Measurements from ENCODE around the gene IL37.

IL37 gene

GRCh38 chr2:112944971-112945370, 34.0 kb downstream of the IL37 start:
- Histone ChIP-seq H3K4me1 (ENCODE audit: insufficient read depth, low read length, severe bottlenecking) (no peaks in the 10 kb centered on the region), H4K20me1 (ENCODE audit: insufficient read depth, low read length) (no peaks in the 10 kb centered on the region), H3K9me2 (ENCODE audit: low read depth, low read length) (no peaks in the 10 kb centered on the region), H3K4me2 (ENCODE audit: low read length) (no peak overlapping the region), H3K9ac (ENCODE audit: low read length) (no peak overlapping the region), H3F3A (ENCODE audit: insufficient read depth, low read length) (no peaks in the 10 kb centered on the region), H3K9me3 (ENCODE audit: low read length) (peaks cover 4% of the 10 kb centered on the region; the same call in 1 of the 2 replicates), H2AFZ (ENCODE audit: low read length) (no peak overlapping the region), H3K27me3 (ENCODE audit: insufficient read depth, low read length) (no peaks in the 10 kb centered on the region), H3K27ac (ENCODE audit: low read depth, low read length, poor library complexity, severe bottlenecking) (no peak overlapping the region), H3K4me3 (ENCODE audit: low read depth, low read length, poor library complexity, severe bottlenecking) (no peak overlapping the region), H3K79me2 (ENCODE audit: insufficient read depth, low read length) (no peaks in the 10 kb centered on the region), H3K36me3 (ENCODE audit: insufficient read depth, low read length) (no peaks in the 10 kb centered on the region; the same call in 1 of the 2 replicates)
- no peak for TF ChIP-seq EZH2 (IDR thresholded peaks at IDR 0.05; ENCODE audit: borderline replicate concordance, low read length)
- TF ChIP-seq CTCF (IDR thresholded peaks at IDR 0.05; ENCODE audit: low read length) = no peak

- no peaks in the 10 kb centered on the region for H3K79me2 ChIP-seq (ENCODE audit: insufficient read depth, low read length)
Measured at GRCh38 chr2:112946086-112946485, 35.1 kb downstream of the IL37 start.

GRCh38 chr2:112947374-112947773, 36.4 kb downstream of the IL37 start:
- Histone ChIP-seq H3K27me3 (ENCODE audit: insufficient read depth, low read length) (no peaks in the 10 kb centered on the region), H3K27ac (ENCODE audit: low read depth, low read length, poor library complexity, severe bottlenecking) (no peak overlapping the region), H3K4me3 (ENCODE audit: low read depth, low read length, poor library complexity, severe bottlenecking) (no peak overlapping the region), H3K4me2 (ENCODE audit: low read length) (no peak overlapping the region), H3F3A (ENCODE audit: insufficient read depth, low read length) (no peaks in the 10 kb centered on the region), H3K9me3 (ENCODE audit: low read length) (peaks cover 5% of the 10 kb centered on the region; the same call in 1 of the 2 replicates), H3K4me1 (ENCODE audit: insufficient read depth, low read length, severe bottlenecking) (no peaks in the 10 kb centered on the region), H3K9me2 (ENCODE audit: low read depth, low read length) (no peaks in the 10 kb centered on the region), H3K36me3 (ENCODE audit: insufficient read depth, low read length) (no peaks in the 10 kb centered on the region; the same call in 1 of the 2 replicates), H2AFZ (ENCODE audit: low read length) (no peak overlapping the region), H3K79me2 (ENCODE audit: insufficient read depth, low read length) (no peaks in the 10 kb centered on the region), H4K20me1 (ENCODE audit: insufficient read depth, low read length) (no peaks in the 10 kb centered on the region), H3K9ac (ENCODE audit: low read length) (no peak overlapping the region)
- no peak for TF ChIP-seq CTCF (IDR thresholded peaks at IDR 0.05; ENCODE audit: low read length)
- no peak for TF ChIP-seq EZH2 (IDR thresholded peaks at IDR 0.05; ENCODE audit: borderline replicate concordance, low read length)

More at GRCh38 chr2:112946086-112946485, 35.1 kb downstream of the IL37 start:
- H3K9me3 ChIP-seq (ENCODE audit: low read length) = peaks cover 4% of the 10 kb centered on the region; the same call in 1 of the 2 replicates
- H3K4me2 ChIP-seq (ENCODE audit: low read length) = no peak overlapping the region
- H3K36me3 ChIP-seq (ENCODE audit: insufficient read depth, low read length) = no peaks in the 10 kb centered on the region; the same call in 1 of the 2 replicates
- H3K4me3 ChIP-seq (ENCODE audit: low read depth, low read length, poor library complexity, severe bottlenecking) = no peak overlapping the region
- H4K20me1 ChIP-seq (ENCODE audit: insufficient read depth, low read length) = no peaks in the 10 kb centered on the region
- no peak overlapping the region for H3K27ac ChIP-seq (ENCODE audit: low read depth, low read length, poor library complexity, severe bottlenecking)
- no peak overlapping the region for H2AFZ ChIP-seq (ENCODE audit: low read length)
- no peaks in the 10 kb centered on the region for H3F3A ChIP-seq (ENCODE audit: insufficient read depth, low read length)
- no peaks in the 10 kb centered on the region for H3K4me1 ChIP-seq (ENCODE audit: insufficient read depth, low read length, severe bottlenecking)
- TF ChIP-seq EZH2 (IDR thresholded peaks at IDR 0.05; ENCODE audit: borderline replicate concordance, low read length) (no peak), CTCF (IDR thresholded peaks at IDR 0.05; ENCODE audit: low read length) (no peak)
- no peaks in the 10 kb centered on the region for H3K9me2 ChIP-seq (ENCODE audit: low read depth, low read length)
- no peak overlapping the region for H3K9ac ChIP-seq (ENCODE audit: low read length)
- no peaks in the 10 kb centered on the region for H3K27me3 ChIP-seq (ENCODE audit: insufficient read depth, low read length)

Data from OCI-LY1 (cell line).